RWPE2 (cell line): ENCODE data around the gene DYRK1B.

ENCODE experiments used
- ATAC-seq: fragments of 200-7000 bp; cut with Tn5 transposase; 3 replicates; pipeline ENCODE4 v1.9.1; 2021; ENCODE audit warnings: low read depth
- DNase-seq: peaks from one replicate; pipeline ENCODE4 v3.0.0-alpha.2; 2020; ENCODE audit warnings: low spot score
- H3K27ac ChIP-seq: fragments of 450-650 bp; 2 replicates; pipeline ENCODE4 v1.5.1; 2017; ENCODE audit warnings: mild to moderate bottlenecking; ENCODE audit not compliant: poor library complexity, severe bottlenecking
- H3K27me3 ChIP-seq: fragments of 250-450 bp; sonication (Bioruptor Pico); 2 replicates; pipeline ENCODE4 v1.5.1; 2021; ENCODE audit warnings: mild to moderate bottlenecking, moderate library complexity; ENCODE audit not compliant: insufficient read depth, poor library complexity, severe bottlenecking
- H3K36me3 ChIP-seq: fragments of 250-450 bp; sonication (Bioruptor Pico); 2 replicates; pipeline ENCODE4 v1.5.1; 2020; ENCODE audit warnings: low read depth, mild to moderate bottlenecking, moderate library complexity
- H3K4me1 ChIP-seq: fragments of 250-450 bp; sonication (Bioruptor Pico); 2 replicates; pipeline ENCODE4 v1.5.1; 2021; ENCODE audit warnings: mild to moderate bottlenecking, moderate library complexity; ENCODE audit not compliant: insufficient read depth, poor library complexity, severe bottlenecking
- H3K4me3 ChIP-seq: fragments of 250-450 bp; sonication (Bioruptor Pico); 2 replicates; pipeline ENCODE4 v1.5.1; 2021; ENCODE audit warnings: mild to moderate bottlenecking, moderate library complexity; ENCODE audit not compliant: severe bottlenecking
- H3K9me3 ChIP-seq: fragments of 250-450 bp; sonication (Bioruptor Pico); 2 replicates; pipeline ENCODE4 v1.5.1; 2021; ENCODE audit warnings: mild to moderate bottlenecking, moderate library complexity; ENCODE audit not compliant: severe bottlenecking
- CTCF ChIP-seq: fragments of 450-650 bp; IDR thresholded peaks from one replicate; pipeline ENCODE4 v1.5.1; 2017; ENCODE audit warnings: mild to moderate bottlenecking, moderate library complexity; ENCODE audit not compliant: poor library complexity, severe bottlenecking

The DYRK1B gene

GRCh38 chr19:39847525-39847924, 13.6 kb upstream of the DYRK1B start:
- peaks cover 19% of the 10 kb centered on the region for H3K4me1 ChIP-seq
- no peak overlapping the region for H3K4me3 ChIP-seq
- no peak overlapping the region for H3K27ac ChIP-seq
- ATAC-seq (no peak), DNase-seq (no peak)
- peaks cover 8% of the 10 kb centered on the region for H3K36me3 ChIP-seq
- no peaks in the 10 kb centered on the region for H3K27me3 ChIP-seq
- H3K9me3 ChIP-seq, result no peaks in the 10 kb centered on the region
- no peak for TF ChIP-seq CTCF

DNA sequence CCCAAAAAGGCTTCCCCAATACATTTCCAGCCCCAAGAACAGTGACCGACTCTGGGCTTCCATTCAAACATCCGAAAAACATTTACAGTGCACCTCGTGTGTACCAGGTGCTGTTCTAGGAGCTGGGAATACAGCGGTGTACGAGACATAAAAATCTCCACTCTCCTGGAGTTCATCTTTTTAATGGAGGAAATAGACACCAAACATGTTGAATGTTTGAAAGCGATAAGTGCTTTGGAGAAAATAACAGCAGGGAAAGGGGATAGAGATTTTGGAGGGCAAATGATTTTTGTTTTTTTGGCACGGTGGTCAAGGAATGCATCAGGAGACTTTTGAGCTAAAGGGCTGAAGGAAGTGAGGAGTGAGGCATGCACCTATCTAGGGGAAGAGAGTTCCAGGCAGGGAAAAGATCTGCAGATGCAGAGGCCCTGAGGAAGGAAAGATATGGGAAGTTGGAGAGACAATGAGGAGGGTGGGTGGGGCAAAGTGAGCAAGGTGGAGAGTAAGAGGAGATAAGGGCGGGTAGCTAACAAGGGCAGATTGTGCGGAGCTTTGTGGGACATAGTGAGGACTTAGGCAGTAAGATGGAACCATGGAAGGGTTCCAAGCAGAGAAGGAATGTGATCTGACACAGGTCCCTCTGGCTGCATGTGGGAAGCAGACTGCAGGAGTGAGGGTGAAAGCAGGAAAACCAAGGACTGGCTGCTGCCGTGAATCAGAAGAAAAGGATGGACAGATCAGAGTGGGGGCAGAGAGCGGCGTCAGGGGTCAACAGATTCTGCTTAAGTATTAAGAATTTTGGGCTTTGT, 12.9 kb upstream of the DYRK1B start:
- ATAC-seq, result no peak; the same call in 2 of the 3 replicates

DNA sequence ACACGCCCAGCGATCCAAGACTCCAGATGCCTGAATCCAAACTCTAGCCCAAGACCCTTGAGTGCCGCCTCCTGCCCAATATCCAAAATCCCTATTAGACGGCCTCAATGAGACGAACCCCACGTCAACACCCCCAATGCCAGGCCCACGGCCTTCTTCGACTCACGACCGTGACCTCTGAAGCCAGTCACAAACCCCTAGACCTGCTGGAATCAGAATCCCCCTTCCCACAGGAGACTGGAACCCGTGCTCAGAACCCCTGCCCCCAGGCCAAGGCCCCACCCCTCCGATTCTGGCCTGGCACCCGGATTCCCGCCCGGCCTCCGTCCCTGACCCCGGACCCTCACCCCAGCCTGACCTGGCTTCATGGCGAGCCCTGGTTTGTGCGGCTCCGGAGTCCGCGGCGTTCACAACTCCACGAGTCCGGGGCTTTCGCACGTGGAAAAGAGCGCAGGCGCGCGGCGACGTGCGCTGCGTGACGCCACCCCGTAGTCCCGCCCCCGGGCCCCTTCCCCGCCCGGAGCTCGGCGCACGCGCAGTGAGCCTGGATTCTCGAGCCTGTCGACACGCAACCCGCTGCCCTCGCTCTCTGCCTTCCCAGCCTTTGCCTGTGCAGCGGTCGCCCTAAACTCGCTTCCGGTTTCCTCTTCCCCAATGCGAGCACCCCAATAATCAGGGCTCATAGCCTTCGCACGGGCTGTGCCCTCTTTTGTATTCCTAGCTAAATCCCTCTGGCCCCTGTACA, 12.1 kb upstream of the DYRK1B start, which contains the start of gene FBL:
TSS of gene FBL (minus strand) at position 447 of the 745 bp plus-strand sequence. CDS start at position 368, 79 bp downstream.
- H3K9me3 ChIP-seq, result no peaks in the 10 kb centered on the region
- H3K36me3 ChIP-seq, result peaks cover 15% of the 10 kb centered on the region
- ATAC-seq, result peak; percentile 85
- no peaks in the 10 kb centered on the region for H3K27me3 ChIP-seq
- peak within 1 kb of the TSS; percentile 74 for H3K4me3 ChIP-seq
- no peak for TF ChIP-seq CTCF
- peaks cover 24% of the 10 kb centered on the region for H3K4me1 ChIP-seq
- peak; percentile 92 for DNase-seq
- H3K27ac ChIP-seq, result peak within 1 kb of the TSS; percentile 41

More for the DNA sequence above, 12.9 kb upstream of the DYRK1B start:
- peak; percentile 9 for DNase-seq
- peak overlapping the region; percentile 41 for H3K27ac ChIP-seq
- no peaks in the 10 kb centered on the region for H3K9me3 ChIP-seq
- peaks cover 8% of the 10 kb centered on the region for H3K36me3 ChIP-seq
- H3K4me1 ChIP-seq, result peaks cover 24% of the 10 kb centered on the region
- peak overlapping the region; percentile 74 for H3K4me3 ChIP-seq
- no peak for TF ChIP-seq CTCF
- H3K27me3 ChIP-seq, result no peaks in the 10 kb centered on the region

DNA sequence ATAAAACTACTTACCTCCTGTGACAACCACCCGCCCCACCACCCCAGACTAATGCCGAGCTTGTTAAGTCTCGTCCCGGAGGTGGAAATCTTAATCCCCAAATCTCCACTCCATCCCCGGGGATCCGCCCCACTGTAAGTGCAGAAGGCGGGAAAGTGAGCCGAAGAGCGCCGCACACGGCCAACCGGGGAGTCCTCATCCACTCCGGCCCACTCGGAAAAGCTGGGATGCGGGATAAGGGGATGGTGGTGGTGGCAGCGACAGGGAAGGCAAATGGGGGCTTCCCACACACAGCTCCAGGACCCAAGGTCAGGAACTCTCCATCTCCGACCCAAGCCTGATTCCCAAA, 11.6 kb upstream of the DYRK1B start:
- Histone ChIP-seq H3K36me3 (peaks cover 20% of the 10 kb centered on the region), H3K27ac (peak overlapping the region; percentile 41), H3K9me3 (no peaks in the 10 kb centered on the region), H3K4me3 (peak overlapping the region; percentile 74), H3K4me1 (peaks cover 24% of the 10 kb centered on the region), H3K27me3 (no peaks in the 10 kb centered on the region)
- peak; percentile 45 for ATAC-seq
- peak; percentile 17 for TF ChIP-seq CTCF
- peak; percentile 43 for DNase-seq
